Colonic mucosa (tissue), 4 donors: ENCODE results near the gene OLFML2A. TPM values are rescaled to one million over a fixed set of nuclear protein-coding genes. Genes with fewer than 3 reads are reported as not detected.
A peak's percentile ranks its signal among the peaks of the same experiment; 100 is the strongest.

Experiments used
- DNase-seq: peaks from one replicate; pipeline ENCODE4 v3.0.0-alpha.2; 2020
- H3K27ac ChIP-seq: fragments of 200-600 bp; one replicate; pipeline ENCODE4 v1.8.0; 2021
- H3K27me3 ChIP-seq: fragments of 200-600 bp; one replicate; pipeline ENCODE4 v1.8.0; 2021
- H3K36me3 ChIP-seq: fragments of 200-600 bp; one replicate; pipeline ENCODE4 v1.8.0; 2021
- H3K4me1 ChIP-seq: fragments of 200-600 bp; one replicate; pipeline ENCODE4 v1.8.0; 2021; ENCODE audit warnings: mild to moderate bottlenecking
- H3K4me3 ChIP-seq: fragments of 200-600 bp; one replicate; pipeline ENCODE4 v1.8.0; 2021
- H3K9ac ChIP-seq, 2 donors: one replicate each; pipeline ENCODE4 v1.7.0; 2013; ENCODE audit warnings: control low read depth in 2 of 2, low read depth in 2 of 2, low read length in 2 of 2
- H3K9me3 ChIP-seq: fragments of 200-600 bp; one replicate; pipeline ENCODE4 v1.8.0; 2021
- intact Hi-C: fragments of 100-400 bp; cut with DNase I; formaldehyde crosslinking; loops from one replicate; pipeline ENCODE4 v1.14.1; 2022
- total RNA-seq, 2 donors: library from RNA; stranded (reverse); fragmentation: NEBNext Ultra II Directional in 1 of 2; extraction: Animal tissue kit (Norgen Biotek cat#: 25700) in 1 of 2; gene quantifications; one replicate each; pipeline ENCODE4 v1.2.1, GENCODE V29; 2021
- TF ChIP-seq, protein P1 (sequence below): fragments of 200-600 bp; IDR thresholded peaks from one replicate; pipeline ENCODE4 v1.8.0; 2022; ENCODE audit warnings: antibody characterized with exemption, mild to moderate bottlenecking
- donor health status: healthy.
- donor health status: DM: no; HTN: no; CAD: no.
- donor health status: DM: no; HTN: no; CAD: no.

OLFML2A gene
- total RNA-seq, 2 donors from 2014 or later, result 2.9 to 12.1 TPM

GRCh38 chr9:124852829-124853531 is 76.0 kb downstream of the OLFML2A start, which contains the start of gene WDR38:
TSS of gene WDR38 (plus strand) at chr9:124853460. CDS start at chr9:124853532, 72 bp downstream.
- no peaks in the 10 kb centered on the region for H3K4me1 ChIP-seq
- peaks cover 8% of the 10 kb centered on the region for H3K36me3 ChIP-seq
- intact Hi-C loops, result loop anchor here (1.0 kb wide), 1 partner anchor 79 kb away; no protein-coding TSS in a partner anchor
- DNase-seq, result peak; percentile 64
- H3K4me3 ChIP-seq, result peak within 1 kb of the TSS; percentile 44
- peak within 1 kb of the TSS; percentile 38 to 65 for H3K9ac ChIP-seq
- H3K27ac ChIP-seq, result no peak within 1 kb of the TSS
- H3K27me3 ChIP-seq, result no peaks in the 10 kb centered on the region
- no peaks in the 10 kb centered on the region for H3K9me3 ChIP-seq
- TF ChIP-seq, protein P1, sequence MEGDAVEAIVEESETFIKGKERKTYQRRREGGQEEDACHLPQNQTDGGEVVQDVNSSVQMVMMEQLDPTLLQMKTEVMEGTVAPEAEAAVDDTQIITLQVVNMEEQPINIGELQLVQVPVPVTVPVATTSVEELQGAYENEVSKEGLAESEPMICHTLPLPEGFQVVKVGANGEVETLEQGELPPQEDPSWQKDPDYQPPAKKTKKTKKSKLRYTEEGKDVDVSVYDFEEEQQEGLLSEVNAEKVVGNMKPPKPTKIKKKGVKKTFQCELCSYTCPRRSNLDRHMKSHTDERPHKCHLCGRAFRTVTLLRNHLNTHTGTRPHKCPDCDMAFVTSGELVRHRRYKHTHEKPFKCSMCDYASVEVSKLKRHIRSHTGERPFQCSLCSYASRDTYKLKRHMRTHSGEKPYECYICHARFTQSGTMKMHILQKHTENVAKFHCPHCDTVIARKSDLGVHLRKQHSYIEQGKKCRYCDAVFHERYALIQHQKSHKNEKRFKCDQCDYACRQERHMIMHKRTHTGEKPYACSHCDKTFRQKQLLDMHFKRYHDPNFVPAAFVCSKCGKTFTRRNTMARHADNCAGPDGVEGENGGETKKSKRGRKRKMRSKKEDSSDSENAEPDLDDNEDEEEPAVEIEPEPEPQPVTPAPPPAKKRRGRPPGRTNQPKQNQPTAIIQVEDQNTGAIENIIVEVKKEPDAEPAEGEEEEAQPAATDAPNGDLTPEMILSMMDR, result peak; percentile 96

DNA sequence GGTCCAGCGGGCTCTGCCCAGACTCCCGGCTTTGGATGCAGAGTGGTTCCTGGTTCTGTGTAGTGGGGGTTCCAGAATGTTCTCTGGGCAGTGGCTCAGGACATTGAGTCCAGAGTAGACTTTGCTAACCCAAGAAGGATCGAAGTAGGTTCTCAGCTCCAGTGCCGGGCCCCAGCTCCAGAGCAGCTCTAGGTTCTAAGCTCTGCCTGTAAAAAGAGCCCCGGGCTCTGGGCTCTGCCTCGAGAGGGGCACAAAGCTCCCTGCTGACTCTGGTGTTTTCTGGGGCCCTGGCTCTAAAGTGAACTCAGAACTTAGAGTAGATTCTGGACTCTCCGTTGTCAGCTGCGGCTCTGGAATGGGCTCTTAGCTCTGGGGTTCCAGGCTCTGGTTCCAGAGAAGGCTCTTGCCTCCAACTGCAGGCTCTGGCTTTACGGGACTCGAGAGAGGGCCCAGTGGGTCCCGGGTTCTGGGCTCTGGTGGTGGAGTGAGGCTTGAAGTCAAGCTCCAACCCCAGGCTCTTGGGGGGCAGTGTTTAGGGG is 76.7 kb downstream of the OLFML2A start:
- no peak for DNase-seq
- intact Hi-C loops, result no loop called here
- TF ChIP-seq, protein P1, result no peak
- H3K4me1 ChIP-seq, result no peaks in the 10 kb centered on the region
- peak overlapping the region; percentile 38 to 65 for H3K9ac ChIP-seq
- peaks cover 14% of the 10 kb centered on the region for H3K36me3 ChIP-seq
- peak overlapping the region; percentile 44 for H3K4me3 ChIP-seq
- no peaks in the 10 kb centered on the region for H3K27me3 ChIP-seq
- no peaks in the 10 kb centered on the region for H3K9me3 ChIP-seq
- no peak overlapping the region for H3K27ac ChIP-seq

DNA sequence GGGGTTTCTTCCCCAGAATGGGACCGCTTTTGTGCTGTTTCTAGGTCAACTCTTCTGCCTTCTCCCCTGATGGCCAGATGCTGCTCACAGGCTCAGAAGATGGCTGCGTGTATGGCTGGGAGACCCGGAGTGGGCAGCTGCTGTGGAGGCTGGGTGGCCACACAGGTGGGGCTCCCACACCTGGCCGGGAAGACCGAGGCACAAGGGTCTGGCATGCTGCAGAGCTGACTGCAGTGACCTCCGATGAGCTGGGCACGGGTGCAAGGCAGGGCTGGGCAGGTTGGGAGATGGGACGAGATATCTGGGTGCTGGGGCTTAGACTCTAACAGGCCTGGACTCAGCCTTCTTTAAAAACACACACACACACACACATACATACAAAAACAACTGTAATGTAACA is 77.2 kb downstream of the OLFML2A start:
- Histone ChIP-seq H3K9me3 (no peaks in the 10 kb centered on the region), H3K36me3 (peaks cover 19% of the 10 kb centered on the region), H3K9ac (no peak overlapping the region), H3K27me3 (no peaks in the 10 kb centered on the region), H3K27ac (no peak overlapping the region), H3K4me3 (no peak overlapping the region), H3K4me1 (no peaks in the 10 kb centered on the region)
- intact Hi-C loops, result no loop called here
- no peak for DNase-seq
- TF ChIP-seq, protein P1, result no peak

GRCh38 chr9:124854822-124855221 is 77.9 kb downstream of the OLFML2A start:
- H3K9ac ChIP-seq, result no peak overlapping the region
- H3K27ac ChIP-seq, result no peak overlapping the region
- peaks cover under 1% of the 10 kb centered on the region for H3K4me1 ChIP-seq
- DNase-seq, result no peak
- H3K36me3 ChIP-seq, result peaks cover 20% of the 10 kb centered on the region
- TF ChIP-seq, protein P1, result no peak
- no peaks in the 10 kb centered on the region for H3K9me3 ChIP-seq
- H3K27me3 ChIP-seq, result no peaks in the 10 kb centered on the region
- no peak overlapping the region for H3K4me3 ChIP-seq
- intact Hi-C loops, result no loop called here

DNA sequence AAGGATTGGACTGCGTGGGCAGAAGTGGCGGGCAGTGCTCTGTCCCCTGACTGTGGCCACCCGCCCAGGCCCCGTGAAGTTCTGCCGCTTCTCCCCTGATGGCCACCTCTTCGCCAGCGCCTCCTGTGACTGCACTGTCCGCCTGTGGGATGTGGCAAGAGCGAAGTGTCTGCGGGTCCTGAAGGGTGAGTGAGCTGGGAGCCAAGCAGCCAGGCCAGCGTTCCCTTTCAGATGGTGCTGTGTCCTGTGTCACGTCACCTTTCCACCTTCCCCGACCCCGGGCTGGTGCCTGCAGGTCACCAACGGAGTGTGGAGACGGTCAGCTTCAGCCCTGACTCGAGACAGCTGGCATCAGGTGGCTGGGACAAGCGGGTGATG is 78.6 kb downstream of the OLFML2A start:
- intact Hi-C loops, result no loop called here
- peaks cover 20% of the 10 kb centered on the region for H3K36me3 ChIP-seq
- no peak overlapping the region for H3K27ac ChIP-seq
- no peak overlapping the region for H3K9ac ChIP-seq
- peaks cover 8% of the 10 kb centered on the region for H3K4me1 ChIP-seq
- no peaks in the 10 kb centered on the region for H3K27me3 ChIP-seq
- TF ChIP-seq, protein P1, result no peak
- H3K9me3 ChIP-seq, result no peaks in the 10 kb centered on the region
- DNase-seq, result no peak
- H3K4me3 ChIP-seq, result no peak overlapping the region
